Gastroesophageal sphincter (tissue), 4 donors: ENCODE data around the gene OR5K3. TPM values are rescaled to one million over a fixed set of nuclear protein-coding genes. Genes with fewer than 3 reads are reported as not detected.

ENCODE experiments used
- ATAC-seq: fragments of 150-250 bp; one replicate; pipeline ENCODE4 v1.9.1; 2016; ENCODE audit warnings: mild to moderate bottlenecking, moderate library complexity
- H3K27ac ChIP-seq, 4 donors: fragments of 200-600 bp; sonication (generic) in 3 of 4; 1 replicate in 3 of 4; 2 replicates in 1 of 4; pipeline ENCODE4 v1.5.1; 2016 to 2019
- H3K27me3 ChIP-seq: fragments of 200-600 bp; sonication (generic); one replicate; pipeline ENCODE4 v1.5.1; 2019
- H3K36me3 ChIP-seq, 2 donors: fragments of 200-600 bp; sonication (generic); one replicate each; pipeline ENCODE4 v1.5.1; 2019; ENCODE audit warnings: control low read depth in 1 of 2
- H3K4me1 ChIP-seq, 3 donors: fragments of 200-600 bp; sonication (generic); 1 replicate in 2 of 3; 2 replicates in 1 of 3; pipeline ENCODE4 v1.5.1; 2016 to 2019; ENCODE audit warnings: control low read depth in 2 of 3
- H3K4me3 ChIP-seq, 2 donors: fragments of 200-600 bp; sonication (generic); one replicate each; pipeline ENCODE4 v1.5.1; 2019; ENCODE audit warnings: mild to moderate bottlenecking in 1 of 2, moderate library complexity in 1 of 2
- H3K9me3 ChIP-seq, 3 donors: fragments of 200-600 bp; sonication (generic); one replicate each; pipeline ENCODE4 v1.5.1; 2017 to 2019; ENCODE audit warnings: control low read depth in 2 of 3
- EP300 ChIP-seq: sonication (generic); formaldehyde crosslinking; IDR thresholded peaks from one replicate; pipeline ENCODE4 v1.6.1; 2017; ENCODE audit warnings: antibody characterized with exemption, mild to moderate bottlenecking
- POLR2A ChIP-seq, 2 donors: fragments of 450-650 bp; IDR thresholded peaks; one replicate each; pipeline ENCODE4 v1.6.1; 2017; ENCODE audit warnings: antibody characterized with exemption in 2 of 2, mild to moderate bottlenecking in 2 of 2, moderate library complexity in 1 of 2
- POLR2AphosphoS5 ChIP-seq: sonication (generic); formaldehyde crosslinking; IDR thresholded peaks from one replicate; pipeline ENCODE4 v1.6.1; 2017; ENCODE audit warnings: antibody characterized with exemption
- WGBS, 2 donors: methylation state at CpG; one replicate each; pipeline ENCODE4 v1.1.5; 2018; ENCODE audit warnings: low coverage in 1 of 2; 5-methylcytosine and 5-hydroxymethylcytosine counted together
- total RNA-seq, 4 donors: library from RNA; depleted of rRNA; stranded (reverse); fragments of >200 nt; gene quantifications; one replicate each; pipeline ENCODE4 v1.1.0, GENCODE V29; 2016
- TF ChIP-seq, protein P1 (sequence below), 4 experiments: fragments of 200-600 bp in 2 of 4; fragments of 450-650 bp in 2 of 4; sonication (generic) in 1 of 4; IDR thresholded peaks; one replicate each; pipeline ENCODE4 v1.5.1; 2017 to 2019; ENCODE audit warnings: antibody characterized with exemption in 4 of 4, mild to moderate bottlenecking in 2 of 4, moderate library complexity in 2 of 4

OR5K3 gene
- total RNA-seq, 4 donors from 2014 or later = not detected

- ATAC-seq = no peak
- no peak overlapping the region for H3K27ac ChIP-seq
- H3K36me3 ChIP-seq = no peaks in the 10 kb centered on the region
- no peaks in the 10 kb centered on the region for H3K27me3 ChIP-seq
- H3K4me1 ChIP-seq = no peaks in the 10 kb centered on the region
- TF ChIP-seq EP300 = no peak
- no peak overlapping the region for H3K4me3 ChIP-seq
- H3K9me3 ChIP-seq = peaks cover 0 to 37% (median 0%) of the 10 kb centered on the region in 3 donors
Observed at GRCh38 chr3:98432575-98432974, 42.1 kb downstream of the OR5K3 start.

DNA sequence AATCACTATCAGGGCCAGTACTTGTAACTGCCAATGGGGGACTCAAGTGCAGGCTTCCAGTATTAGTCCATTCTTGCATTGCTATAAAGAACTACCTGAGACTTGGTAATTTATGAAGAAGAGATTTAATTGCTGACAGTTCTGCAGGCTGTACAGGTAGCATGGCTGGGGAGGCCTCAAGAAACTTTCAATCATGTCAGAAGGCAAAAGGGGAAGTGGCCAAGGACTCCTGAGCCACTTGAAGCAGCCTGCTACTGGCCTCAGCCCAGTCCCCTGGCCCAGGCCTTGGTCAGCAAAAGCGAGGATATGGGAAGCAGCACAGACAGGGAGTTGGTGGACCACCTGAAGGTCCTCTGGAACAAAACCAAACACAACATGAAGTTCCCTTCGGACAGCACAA is 43.3 kb downstream of the OR5K3 start:
- Histone ChIP-seq H3K4me3 (no peak overlapping the region), H3K36me3 (no peaks in the 10 kb centered on the region), H3K27me3 (no peaks in the 10 kb centered on the region), H3K27ac (no peak overlapping the region), H3K9me3 (peaks cover 0 to 26% (median 0%) of the 10 kb centered on the region in 3 donors), H3K4me1 (no peaks in the 10 kb centered on the region)
- no peak for TF ChIP-seq POLR2AphosphoS5
- no peak for TF ChIP-seq POLR2A (IDR thresholded peaks at IDR 0.05)
- TF ChIP-seq EP300 = no peak
- TF ChIP-seq, protein P1, sequence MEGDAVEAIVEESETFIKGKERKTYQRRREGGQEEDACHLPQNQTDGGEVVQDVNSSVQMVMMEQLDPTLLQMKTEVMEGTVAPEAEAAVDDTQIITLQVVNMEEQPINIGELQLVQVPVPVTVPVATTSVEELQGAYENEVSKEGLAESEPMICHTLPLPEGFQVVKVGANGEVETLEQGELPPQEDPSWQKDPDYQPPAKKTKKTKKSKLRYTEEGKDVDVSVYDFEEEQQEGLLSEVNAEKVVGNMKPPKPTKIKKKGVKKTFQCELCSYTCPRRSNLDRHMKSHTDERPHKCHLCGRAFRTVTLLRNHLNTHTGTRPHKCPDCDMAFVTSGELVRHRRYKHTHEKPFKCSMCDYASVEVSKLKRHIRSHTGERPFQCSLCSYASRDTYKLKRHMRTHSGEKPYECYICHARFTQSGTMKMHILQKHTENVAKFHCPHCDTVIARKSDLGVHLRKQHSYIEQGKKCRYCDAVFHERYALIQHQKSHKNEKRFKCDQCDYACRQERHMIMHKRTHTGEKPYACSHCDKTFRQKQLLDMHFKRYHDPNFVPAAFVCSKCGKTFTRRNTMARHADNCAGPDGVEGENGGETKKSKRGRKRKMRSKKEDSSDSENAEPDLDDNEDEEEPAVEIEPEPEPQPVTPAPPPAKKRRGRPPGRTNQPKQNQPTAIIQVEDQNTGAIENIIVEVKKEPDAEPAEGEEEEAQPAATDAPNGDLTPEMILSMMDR (IDR thresholded peaks at IDR 0.05) = no peak
- WGBS, 2 donors = 31 to 40% methylated on average over 2 of the region's 2 CpGs
- ATAC-seq = no peak

DNA sequence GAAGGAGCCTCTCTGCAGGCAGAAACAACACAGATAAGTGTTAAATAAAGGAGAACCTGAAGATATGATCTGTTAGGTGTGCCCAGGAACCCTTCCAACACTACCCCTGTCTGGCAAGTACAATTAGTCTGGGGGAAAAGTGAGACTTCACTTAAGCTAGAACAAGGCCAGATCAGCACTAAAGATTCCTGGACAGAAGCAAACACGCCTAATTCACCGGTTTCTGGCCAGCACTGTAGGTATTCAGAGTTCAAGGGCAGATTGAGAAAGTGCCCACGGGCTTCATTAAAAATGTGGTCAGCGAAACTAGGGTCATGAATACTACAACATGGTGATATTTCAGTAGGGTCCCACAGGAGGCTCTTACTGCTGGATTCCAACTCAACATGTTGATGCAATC is 43.9 kb downstream of the OR5K3 start:
- H3K36me3 ChIP-seq = no peaks in the 10 kb centered on the region
- TF ChIP-seq, protein P1 (IDR thresholded peaks at IDR 0.05) = no peak
- TF ChIP-seq EP300 (no peak), POLR2AphosphoS5 (no peak), POLR2A (IDR thresholded peaks at IDR 0.05) (no peak)
- H3K9me3 ChIP-seq = peaks cover 0 to 20% (median 0%) of the 10 kb centered on the region in 3 donors
- H3K27ac ChIP-seq = no peak overlapping the region
- no peaks in the 10 kb centered on the region for H3K4me1 ChIP-seq
- 50% methylated on average over 1 of the region's 4 CpGs; no CpG with 5 or more reads in 1 of the 2 donors for WGBS, 2 donors
- no peaks in the 10 kb centered on the region for H3K27me3 ChIP-seq
- ATAC-seq = no peak
- H3K4me3 ChIP-seq = no peak overlapping the region

- Histone ChIP-seq H3K36me3 (no peaks in the 10 kb centered on the region), H3K27ac (no peak overlapping the region), H3K4me1 (no peaks in the 10 kb centered on the region), H3K27me3 (no peaks in the 10 kb centered on the region), H3K9me3 (no peaks in the 10 kb centered on the region), H3K4me3 (no peak overlapping the region)
- no peak for ATAC-seq
- TF ChIP-seq POLR2A (IDR thresholded peaks at IDR 0.05) = no peak
- TF ChIP-seq POLR2AphosphoS5 = no peak
- TF ChIP-seq, protein P1 (IDR thresholded peaks at IDR 0.05) = no peak
- no peak for TF ChIP-seq EP300
Observed at GRCh38 chr3:98440283-98440682, 49.8 kb downstream of the OR5K3 start.

Other genes starting within 250 kb of the OR5K3 start
- gene OR5H14, start 243.2 kb upstream of the OR5K3 start, total RNA-seq = under 1 TPM in 1 of 4 donors, not detected in 3; 0.04 TPM
- gene OR5H15, start 224.0 kb upstream of the OR5K3 start, total RNA-seq = not detected
- gene OR5H6, start 126.4 kb upstream of the OR5K3 start, total RNA-seq = not detected
- not detected for gene OR5H2, start 108.2 kb upstream of the OR5K3 start, total RNA-seq
- not detected for gene OR5K4, start 36.8 kb upstream of the OR5K3 start, total RNA-seq
- gene OR5K1, start 72.5 kb downstream of the OR5K3 start, total RNA-seq = not detected
- not detected for gene OR5K2, start 107.0 kb downstream of the OR5K3 start, total RNA-seq
- gene CLDND1, start 132.2 kb downstream of the OR5K3 start, total RNA-seq = 100 to 1,000 TPM; 117 to 228 (median 183) TPM
- gene GPR15, start 141.3 kb downstream of the OR5K3 start, total RNA-seq = not detected
- 10 to 100 TPM; 11.7 to 26.1 (median 17.1) TPM for gene CPOX, start 202.9 kb downstream of the OR5K3 start, total RNA-seq